NCI-H2227 (cell line): ENCODE measurements around the gene RTN3.
"Not testable (repeated sequence)": the region's sequence is repeated elsewhere in the genome, so short reads cannot be mapped to it uniquely, and the experiment has no call there.

Experiments used
- DNase-seq: peaks from one replicate; lab custom pipeline; 2025; ENCODE audit not compliant: unreplicated experiment; lab: John Stamatoyannopoulos, UW

Gene RTN3

GRCh38 chr11:63682066-63683021, 1.0 kb downstream of the RTN3 start:
- DNase-seq = peak; percentile 56

GRCh38 chr11:63683133-63683991, 2.1 kb downstream of the RTN3 start:
- DNase-seq = no peak

- not testable (repeated sequence) for DNase-seq
These were observed 3.9 kb downstream of the RTN3 start for GRCh38 chr11:63685158-63685721.

GRCh38 chr11:63686926-63687325, 5.6 kb downstream of the RTN3 start:
- no peak for DNase-seq

- DNase-seq = no peak
These were observed 6.5 kb downstream of the RTN3 start for GRCh38 chr11:63687845-63688244.

- DNase-seq = no peak
These were observed 13.3 kb downstream of the RTN3 start for GRCh38 chr11:63694596-63694995.

GRCh38 chr11:63698976-63699733, 17.9 kb downstream of the RTN3 start:
- no peak for DNase-seq

GRCh38 chr11:63699896-63700295, 18.6 kb downstream of the RTN3 start:
- no peak for DNase-seq

GRCh38 chr11:63705526-63705925, 24.2 kb downstream of the RTN3 start:
- DNase-seq = no peak

GRCh38 chr11:63708764-63709163, 27.5 kb downstream of the RTN3 start:
- DNase-seq = no peak

GRCh38 chr11:63709336-63709884, 28.1 kb downstream of the RTN3 start:
- no peak for DNase-seq

- no peak for DNase-seq
These were observed 29.3 kb downstream of the RTN3 start for GRCh38 chr11:63710476-63711217.

GRCh38 chr11:63711838-63712237, 30.5 kb downstream of the RTN3 start:
- no peak for DNase-seq

- DNase-seq = no peak
These were observed 32.5 kb downstream of the RTN3 start for GRCh38 chr11:63713766-63714165.

GRCh38 chr11:63716046-63716445, 34.7 kb downstream of the RTN3 start:
- no peak for DNase-seq

- DNase-seq = no peak
These were observed 37.7 kb downstream of the RTN3 start for GRCh38 chr11:63719001-63719400.

- DNase-seq = no peak
These were observed 38.7 kb downstream of the RTN3 start for GRCh38 chr11:63719987-63720386.

- DNase-seq = no peak
These were observed 39.3 kb downstream of the RTN3 start for GRCh38 chr11:63720611-63721010.

GRCh38 chr11:63729326-63729725, 48.0 kb downstream of the RTN3 start:
- no peak for DNase-seq

GRCh38 chr11:63736864-63737263, 55.6 kb downstream of the RTN3 start:
- DNase-seq = no peak
